VCaP (cell line): ENCODE data around the gene DNAJC4.

Source experiments
- H3K27ac ChIP-seq: fragments of 450-650 bp; 2 replicates; pipeline ENCODE4 v1.5.1; 2017
- TF ChIP-seq, protein P1 (sequence below): fragments of 450-650 bp; conservative IDR thresholded peaks from 2 replicates; pipeline ENCODE4 v1.5.1; 2017; ENCODE audit warnings: mild to moderate bottlenecking, moderate library complexity

Gene DNAJC4

DNA sequence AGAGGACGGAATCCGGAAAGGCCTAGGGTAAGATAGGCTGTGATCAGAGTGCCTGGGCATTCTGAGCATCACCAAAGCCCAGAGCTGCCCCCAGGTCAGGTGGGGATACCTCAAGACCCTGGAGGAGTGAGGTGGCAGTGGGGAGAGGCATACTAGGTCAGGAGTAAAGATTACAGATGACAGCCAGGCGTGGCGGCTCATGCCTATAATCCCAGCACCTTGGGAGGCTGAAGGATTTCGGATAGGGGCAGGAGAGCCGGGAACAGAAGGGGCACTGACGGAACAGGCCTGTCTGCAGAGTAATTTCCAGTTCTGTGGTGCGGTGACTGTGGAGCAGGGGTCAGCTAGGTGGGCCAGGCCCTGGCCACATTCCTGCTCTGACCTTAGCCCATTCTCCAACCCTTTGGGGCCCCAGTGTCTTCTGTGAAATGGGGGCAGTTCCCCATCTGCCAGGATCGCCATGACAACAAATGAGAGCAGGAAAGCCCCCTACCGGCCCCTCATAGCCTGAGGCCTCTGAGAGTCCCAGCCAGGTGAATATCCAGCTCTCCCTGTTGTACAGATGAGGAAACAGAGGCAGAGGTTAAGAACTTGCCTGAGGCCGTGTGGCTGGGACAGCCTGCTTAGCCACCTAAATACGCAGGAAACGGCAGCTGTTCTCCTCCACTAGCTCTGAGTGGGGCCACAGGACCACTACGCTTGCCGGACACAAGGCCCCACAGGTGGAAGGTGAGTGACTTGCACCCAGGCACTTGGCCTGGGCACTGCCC, 44.9 kb downstream of the DNAJC4 start:
- H3K27ac ChIP-seq = peak overlapping the region; percentile 99
- TF ChIP-seq, protein P1, sequence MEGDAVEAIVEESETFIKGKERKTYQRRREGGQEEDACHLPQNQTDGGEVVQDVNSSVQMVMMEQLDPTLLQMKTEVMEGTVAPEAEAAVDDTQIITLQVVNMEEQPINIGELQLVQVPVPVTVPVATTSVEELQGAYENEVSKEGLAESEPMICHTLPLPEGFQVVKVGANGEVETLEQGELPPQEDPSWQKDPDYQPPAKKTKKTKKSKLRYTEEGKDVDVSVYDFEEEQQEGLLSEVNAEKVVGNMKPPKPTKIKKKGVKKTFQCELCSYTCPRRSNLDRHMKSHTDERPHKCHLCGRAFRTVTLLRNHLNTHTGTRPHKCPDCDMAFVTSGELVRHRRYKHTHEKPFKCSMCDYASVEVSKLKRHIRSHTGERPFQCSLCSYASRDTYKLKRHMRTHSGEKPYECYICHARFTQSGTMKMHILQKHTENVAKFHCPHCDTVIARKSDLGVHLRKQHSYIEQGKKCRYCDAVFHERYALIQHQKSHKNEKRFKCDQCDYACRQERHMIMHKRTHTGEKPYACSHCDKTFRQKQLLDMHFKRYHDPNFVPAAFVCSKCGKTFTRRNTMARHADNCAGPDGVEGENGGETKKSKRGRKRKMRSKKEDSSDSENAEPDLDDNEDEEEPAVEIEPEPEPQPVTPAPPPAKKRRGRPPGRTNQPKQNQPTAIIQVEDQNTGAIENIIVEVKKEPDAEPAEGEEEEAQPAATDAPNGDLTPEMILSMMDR = no peak

DNA sequence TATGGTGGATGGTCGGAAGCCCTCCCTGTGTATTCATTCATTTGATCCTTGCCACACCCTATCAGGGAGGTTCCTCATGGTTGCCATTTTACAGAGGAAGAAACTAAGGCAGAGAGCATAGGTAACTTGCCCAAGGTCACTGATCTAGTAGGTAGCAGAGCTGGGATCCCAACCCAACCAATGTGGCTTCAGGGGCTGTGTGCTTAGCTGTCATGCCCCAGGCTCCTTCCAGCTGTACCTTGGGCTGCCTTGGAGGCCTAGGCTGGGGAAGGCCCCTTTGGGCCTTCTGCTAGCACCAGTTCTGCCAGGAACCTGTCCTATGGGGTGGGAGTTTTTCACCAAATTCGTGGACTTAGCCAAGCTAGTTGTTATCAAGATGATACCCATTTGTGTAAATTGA, 45.5 kb downstream of the DNAJC4 start:
- TF ChIP-seq, protein P1 = no peak
- H3K27ac ChIP-seq = peak overlapping the region; percentile 99; the same call in 1 of the 2 replicates

DNA sequence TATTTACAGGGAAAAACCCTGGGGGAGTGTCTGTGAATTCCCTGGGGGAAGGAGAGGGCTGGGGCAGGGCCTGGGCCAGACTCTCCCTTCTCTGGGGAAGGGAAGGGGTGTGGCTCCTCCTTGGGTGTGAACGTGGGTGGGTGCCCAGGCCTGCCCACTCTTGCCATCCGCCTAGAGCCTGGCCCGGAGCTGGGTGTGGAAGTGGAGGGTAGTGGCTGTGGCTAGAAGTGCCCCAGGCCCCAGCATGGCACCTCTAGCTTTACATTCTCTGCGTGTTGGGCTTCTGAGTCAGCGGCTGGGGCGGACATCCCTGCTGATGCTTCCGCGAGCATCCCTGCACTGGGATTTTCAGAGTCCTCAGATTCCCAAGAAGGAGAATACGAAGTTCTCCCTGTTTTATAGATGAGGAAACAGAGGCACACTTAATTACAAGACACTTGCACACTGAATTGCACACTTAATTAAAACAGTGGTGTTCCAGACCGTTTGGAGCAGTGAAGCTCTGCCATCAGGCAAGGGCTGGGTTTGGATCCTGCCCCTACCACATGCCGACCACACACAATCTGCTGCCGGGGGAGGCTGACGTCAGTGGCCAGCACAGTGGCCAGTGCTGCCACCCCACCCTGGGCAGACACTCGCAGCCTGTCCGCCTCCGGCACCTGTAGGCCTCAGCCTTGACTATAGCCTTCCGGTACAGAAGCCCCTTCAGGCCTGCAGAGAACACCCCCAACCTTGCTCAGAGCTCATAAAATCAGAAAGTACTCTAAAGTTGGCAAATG, 46.5 kb downstream of the DNAJC4 start:
- TF ChIP-seq, protein P1 = no peak
- peak overlapping the region; percentile 0; the same call in 1 of the 2 replicates for H3K27ac ChIP-seq

DNA sequence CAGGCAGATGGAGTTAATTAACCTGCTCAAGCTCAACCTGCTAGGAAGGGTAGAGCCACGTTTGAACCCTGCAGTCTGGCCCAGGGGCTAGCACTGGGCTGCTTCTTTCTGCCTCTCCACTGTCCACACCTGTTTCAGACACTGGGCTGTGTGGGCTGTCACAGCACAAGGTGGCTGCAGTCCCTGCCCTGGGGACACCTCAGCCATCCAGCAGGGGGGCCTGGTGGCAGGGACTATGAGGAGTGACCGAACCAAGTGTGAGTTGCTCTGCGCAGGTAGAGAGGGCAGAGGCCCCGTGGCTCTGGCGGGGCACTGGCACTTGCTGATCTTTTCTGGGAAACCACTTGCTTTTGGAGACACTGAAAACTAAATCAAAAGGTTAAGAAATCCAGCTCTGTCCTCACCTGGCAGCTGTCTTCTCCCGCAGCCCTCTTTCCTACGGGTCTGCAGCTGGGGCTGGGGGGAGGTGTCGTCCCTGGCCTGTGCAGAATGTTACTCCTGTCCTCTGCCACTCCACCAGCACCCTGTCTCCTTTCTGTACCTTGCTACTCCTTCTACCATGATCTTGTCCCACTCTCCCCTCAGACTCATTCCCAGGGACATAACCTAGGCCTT, 48.3 kb downstream of the DNAJC4 start:
- TF ChIP-seq, protein P1 = no peak; the same call in 1 of the 2 replicates
- peak overlapping the region; percentile 2; the same call in 1 of the 2 replicates for H3K27ac ChIP-seq

DNA sequence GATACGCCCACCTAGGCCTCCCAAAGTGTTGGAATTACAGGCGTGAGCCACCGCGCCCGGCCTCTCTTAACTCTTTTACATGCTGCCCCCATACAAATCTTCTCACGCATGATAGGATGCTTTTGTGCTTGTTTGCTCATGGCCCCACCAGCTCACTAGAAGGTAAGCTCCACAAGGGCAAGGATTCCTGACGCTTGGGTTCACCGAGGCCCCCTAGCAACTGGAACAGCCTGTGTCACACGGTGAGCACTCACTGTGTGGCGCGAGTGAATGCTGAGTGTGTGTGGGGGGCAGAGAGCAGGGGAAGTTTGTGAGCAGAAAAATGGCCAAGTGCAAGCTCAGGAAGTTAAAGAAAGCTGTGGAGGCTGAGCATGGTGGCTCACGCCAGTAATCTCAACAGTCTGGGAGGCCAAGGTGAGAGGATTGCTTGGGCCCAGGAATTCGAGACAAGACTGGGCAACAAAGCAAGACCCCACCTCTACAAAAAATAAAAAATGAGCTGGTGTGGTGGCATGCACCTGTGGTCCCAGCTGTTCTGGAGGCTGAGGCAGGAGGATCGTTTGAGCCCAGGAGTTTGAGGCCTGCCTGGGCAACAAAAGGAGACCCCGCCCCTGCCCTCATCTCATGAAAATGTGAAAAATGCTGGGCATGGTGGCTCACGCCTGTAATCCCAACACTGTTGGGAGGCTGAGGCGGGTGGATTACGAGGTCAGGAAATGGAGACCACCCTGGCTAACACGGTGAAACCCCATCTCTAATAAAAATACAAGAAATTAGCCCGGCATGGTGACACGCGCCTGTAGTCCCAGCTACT, 51.8 kb downstream of the DNAJC4 start:
- peak overlapping the region; percentile 98; the same call in 1 of the 2 replicates for H3K27ac ChIP-seq
- TF ChIP-seq, protein P1 = no peak

DNA sequence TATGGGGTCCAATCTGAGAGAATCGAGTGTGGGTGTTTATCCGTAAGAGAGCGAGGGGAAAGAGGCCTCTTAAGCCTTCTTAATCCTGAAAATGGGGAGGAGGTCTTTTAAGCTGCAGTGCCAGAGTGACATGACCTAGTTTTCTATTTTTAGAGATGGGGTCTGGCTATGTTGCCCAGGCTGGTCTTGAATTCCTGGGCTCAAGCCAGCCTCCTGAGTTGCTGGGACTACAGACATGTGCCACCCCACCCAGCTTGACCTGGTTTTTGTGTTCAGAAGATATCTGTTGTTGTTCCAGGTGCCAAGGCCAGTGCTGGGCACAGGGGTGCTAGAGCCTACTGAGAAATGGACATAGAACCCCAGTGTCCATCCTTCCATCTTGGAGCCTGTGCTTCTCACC, 52.7 kb downstream of the DNAJC4 start:
- TF ChIP-seq, protein P1 = no peak
- peak overlapping the region; percentile 98 for H3K27ac ChIP-seq
